Measurements from ENCODE around the gene SLC15A4. TPM values are rescaled to one million over a fixed set of nuclear protein-coding genes. Genes with fewer than 3 reads are reported as not detected.

Gene SLC15A4
- total RNA-seq, 4 donors from 2014 or later = 20.8 to 50.3 (median 43.6) TPM

DNA sequence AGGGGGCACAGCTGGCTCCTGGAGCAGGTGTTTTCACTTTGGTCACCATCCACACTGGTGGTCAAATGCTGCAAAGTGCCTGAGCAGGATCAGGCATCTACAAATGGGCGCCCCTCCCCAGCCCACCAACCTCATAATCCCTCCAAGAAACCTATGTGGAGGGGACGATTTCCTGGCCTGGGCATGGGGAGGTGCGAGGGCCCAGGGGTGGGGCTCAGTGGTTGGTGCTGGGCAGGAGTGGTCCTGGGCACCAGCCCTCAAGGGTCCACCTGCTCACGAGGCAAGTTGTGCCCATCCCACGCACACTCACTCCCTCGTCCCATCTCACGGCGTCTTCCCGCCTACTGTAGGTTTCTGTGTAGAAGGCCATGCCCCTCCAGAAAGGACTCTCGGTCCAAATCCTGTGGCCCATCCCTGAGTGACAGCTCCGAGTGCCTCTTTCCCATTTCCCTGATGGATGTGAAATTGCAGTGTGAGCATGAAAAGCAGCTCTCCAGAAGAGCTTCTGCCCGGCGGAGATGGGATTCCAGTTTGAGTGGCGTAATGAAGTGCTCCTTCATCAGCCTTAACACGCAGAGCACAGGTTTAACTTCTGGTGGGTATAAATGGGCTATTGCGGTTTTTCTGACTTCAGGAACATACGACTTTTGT, 36.9 kb downstream of the SLC15A4 start:
- ATAC-seq (ENCODE audit: low FRiP score) (no peak), DNase-seq (ENCODE audit: low spot score) (no peak)
- TF ChIP-seq, protein P1, sequence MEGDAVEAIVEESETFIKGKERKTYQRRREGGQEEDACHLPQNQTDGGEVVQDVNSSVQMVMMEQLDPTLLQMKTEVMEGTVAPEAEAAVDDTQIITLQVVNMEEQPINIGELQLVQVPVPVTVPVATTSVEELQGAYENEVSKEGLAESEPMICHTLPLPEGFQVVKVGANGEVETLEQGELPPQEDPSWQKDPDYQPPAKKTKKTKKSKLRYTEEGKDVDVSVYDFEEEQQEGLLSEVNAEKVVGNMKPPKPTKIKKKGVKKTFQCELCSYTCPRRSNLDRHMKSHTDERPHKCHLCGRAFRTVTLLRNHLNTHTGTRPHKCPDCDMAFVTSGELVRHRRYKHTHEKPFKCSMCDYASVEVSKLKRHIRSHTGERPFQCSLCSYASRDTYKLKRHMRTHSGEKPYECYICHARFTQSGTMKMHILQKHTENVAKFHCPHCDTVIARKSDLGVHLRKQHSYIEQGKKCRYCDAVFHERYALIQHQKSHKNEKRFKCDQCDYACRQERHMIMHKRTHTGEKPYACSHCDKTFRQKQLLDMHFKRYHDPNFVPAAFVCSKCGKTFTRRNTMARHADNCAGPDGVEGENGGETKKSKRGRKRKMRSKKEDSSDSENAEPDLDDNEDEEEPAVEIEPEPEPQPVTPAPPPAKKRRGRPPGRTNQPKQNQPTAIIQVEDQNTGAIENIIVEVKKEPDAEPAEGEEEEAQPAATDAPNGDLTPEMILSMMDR (IDR thresholded peaks at IDR 0.05) = no peak

DNA sequence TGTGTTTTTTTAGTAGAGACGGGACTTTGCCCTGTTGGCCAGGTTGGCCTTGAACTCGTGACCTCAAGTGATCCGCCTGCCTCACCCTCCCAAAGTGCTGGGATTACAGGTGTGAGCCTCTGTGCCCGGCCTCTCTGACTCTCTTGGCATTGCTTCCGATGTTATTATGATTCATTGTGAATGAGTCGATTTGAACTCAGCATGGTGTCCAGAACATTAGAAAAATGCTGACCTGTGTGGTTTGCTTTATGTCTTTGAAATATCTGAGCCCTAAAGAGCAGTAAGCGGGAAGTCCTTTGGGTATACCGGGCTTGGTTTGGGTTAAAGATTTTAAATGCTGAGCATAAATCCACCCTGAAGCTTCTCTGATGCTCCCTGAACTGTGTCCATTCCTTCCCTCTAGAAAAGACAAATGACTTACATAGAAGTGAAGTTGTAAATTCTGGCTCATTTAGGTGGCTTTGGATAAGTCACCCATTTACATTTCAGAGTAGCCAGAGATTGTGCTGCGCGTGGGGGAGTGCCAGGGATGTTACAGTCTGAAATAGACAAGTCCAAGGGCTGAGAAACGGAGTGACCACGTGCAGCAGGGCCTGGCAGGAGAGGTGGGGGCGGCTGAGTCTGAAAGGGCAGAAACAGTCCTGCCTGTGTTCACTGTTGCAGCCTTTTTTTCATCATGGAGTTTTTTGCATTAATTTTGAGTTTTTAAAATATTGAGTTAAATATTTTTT, 39.6 kb downstream of the SLC15A4 start:
- no peak for DNase-seq (ENCODE audit: low spot score)
- ATAC-seq (ENCODE audit: low FRiP score) = no peak
- TF ChIP-seq, protein P1 (IDR thresholded peaks at IDR 0.05) = no peak

DNA sequence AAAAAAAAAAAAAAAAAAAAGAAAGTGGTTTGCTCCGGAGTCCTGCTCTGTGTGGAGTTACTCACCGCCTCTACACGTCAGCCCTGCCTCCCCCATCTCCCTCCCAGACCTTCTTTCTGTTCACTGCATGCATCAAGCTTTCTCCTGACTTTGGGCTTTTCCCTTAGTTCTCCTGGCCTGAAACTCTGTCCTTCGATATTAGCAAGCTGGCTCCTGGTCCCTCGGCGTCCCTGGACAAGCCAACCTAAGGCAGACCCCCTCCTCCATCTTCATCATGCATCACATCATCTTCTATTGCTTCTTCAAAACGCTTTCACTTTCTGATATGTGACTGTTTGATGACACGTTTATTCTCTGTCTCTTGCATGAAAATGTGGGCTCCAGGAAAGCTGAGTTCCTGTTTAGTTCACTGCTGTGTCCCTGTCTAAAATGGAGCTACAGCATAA, 40.6 kb downstream of the SLC15A4 start:
- ATAC-seq (ENCODE audit: low FRiP score) = no peak
- no peak for DNase-seq (ENCODE audit: low spot score)
- TF ChIP-seq, protein P1 (IDR thresholded peaks at IDR 0.05) = no peak

DNA sequence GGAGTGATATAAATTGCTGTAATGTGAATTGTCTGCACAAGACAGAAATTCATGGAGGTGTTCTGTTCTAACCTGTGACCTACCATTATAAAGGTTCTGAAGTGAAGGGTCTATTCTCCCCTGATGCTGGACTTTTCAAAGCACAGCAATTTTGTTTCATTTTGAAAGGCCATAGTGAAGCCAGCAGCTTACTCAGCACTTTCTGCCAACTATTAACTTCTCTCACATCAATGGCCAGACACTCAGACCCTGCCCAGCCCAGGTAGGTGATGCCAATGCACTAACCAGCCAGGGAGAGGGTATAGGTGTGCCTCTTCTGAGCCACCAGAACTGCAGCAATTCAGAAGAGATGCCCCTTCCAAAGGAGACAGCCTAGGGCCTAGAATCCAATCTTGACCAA, 43.9 kb downstream of the SLC15A4 start:
- no peak for ATAC-seq (ENCODE audit: low FRiP score)
- TF ChIP-seq, protein P1 (IDR thresholded peaks at IDR 0.05) = no peak
- no peak for DNase-seq (ENCODE audit: low spot score)

DNA sequence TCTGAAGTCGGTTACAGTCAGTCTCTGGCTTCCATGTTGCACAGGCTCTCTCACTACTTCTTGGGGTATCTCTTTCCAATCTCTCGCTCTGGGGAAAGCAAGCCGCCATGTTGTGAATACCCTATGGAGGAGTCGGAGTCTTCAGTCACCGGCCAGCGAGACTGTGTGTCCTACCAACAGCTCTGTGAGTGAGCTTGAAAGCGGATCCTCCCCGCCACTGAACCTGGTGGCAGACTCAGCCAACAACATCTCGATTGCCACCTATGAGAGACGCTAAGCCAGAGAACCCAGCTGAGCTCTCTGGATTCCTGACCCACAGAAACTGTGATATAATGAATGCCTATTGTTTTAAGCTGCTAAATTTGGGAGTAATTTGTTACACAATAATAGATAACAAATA, 51.5 kb downstream of the SLC15A4 start:
- DNase-seq (ENCODE audit: low spot score) = no peak
- no peak for ATAC-seq (ENCODE audit: low FRiP score)
- TF ChIP-seq, protein P1 (IDR thresholded peaks at IDR 0.05) = no peak

DNA sequence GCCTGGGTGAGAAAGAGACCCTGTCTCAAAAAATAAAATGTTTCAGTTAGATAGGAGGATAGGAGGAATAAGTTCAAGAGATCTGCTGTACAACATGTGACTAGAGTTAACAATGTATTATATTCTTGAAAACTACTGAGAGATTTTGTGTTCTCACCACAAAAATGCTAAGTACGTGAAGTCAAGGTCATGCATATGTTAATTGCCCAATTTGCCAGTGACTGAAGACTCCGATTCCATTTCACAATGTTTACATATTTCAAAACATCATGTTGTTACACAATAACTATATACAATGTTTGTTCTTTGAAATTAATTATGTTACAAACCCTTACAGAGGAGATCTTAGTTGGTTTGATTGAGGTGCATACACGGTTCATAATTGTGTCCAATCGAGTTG, 52.1 kb downstream of the SLC15A4 start:
- TF ChIP-seq, protein P1 (IDR thresholded peaks at IDR 0.05) = no peak
- no peak for ATAC-seq (ENCODE audit: low FRiP score)

DNA sequence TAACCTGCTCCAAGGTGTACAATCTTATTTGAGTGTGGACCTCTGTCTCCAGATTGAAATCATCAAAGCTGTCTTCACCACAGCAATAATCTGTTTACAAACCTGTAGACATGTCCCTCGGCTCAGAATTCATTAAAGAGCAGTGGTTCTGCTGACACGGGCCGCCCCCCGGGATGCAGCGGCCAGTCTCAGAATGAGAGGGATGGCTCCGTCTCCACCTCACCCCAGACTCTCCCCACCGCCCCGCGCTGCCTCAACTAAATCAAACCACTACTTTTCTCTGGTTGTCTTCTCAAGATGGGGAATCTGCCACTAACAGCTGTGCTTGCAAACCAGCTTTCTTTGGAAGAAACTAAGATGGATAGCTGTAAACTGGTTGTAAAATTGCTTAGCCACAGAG, 56.2 kb downstream of the SLC15A4 start:
- TF ChIP-seq, protein P1 (IDR thresholded peaks at IDR 0.05) = no peak
- DNase-seq (ENCODE audit: low spot score) (no peak), ATAC-seq (ENCODE audit: low FRiP score) (no peak)

More for the DNA sequence above, 52.1 kb downstream of the SLC15A4 start:
- DNase-seq (ENCODE audit: low spot score) = no peak
